ENCODE results near the gene KDM3A. TPM values are rescaled to one million over a fixed set of nuclear protein-coding genes. Genes with fewer than 3 reads are reported as not detected.

The KDM3A gene
- polyA plus RNA-seq, 1 of the 3 experiments (the other 2 are of a cell fraction): 13.7 TPM

DNA sequence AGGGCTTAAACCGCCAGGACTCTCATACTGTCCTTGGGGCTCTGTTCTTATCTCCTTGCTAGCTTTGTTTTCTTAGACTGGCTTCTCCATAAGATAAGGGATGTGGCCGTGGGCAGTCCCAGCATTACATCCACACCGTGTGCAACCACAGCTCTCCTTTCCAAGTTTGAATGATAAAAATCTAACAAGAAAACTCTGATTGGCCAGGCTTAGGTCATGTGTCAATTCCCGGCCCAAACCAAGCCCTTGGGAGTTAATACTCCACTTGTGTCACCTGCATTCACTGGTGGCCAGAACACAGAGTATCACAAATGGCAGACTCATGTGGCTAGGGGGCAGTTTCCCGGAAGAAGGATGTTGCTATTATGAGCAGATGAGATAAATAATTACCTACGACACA is 43.2 kb upstream of the KDM3A start:
- Histone ChIP-seq H3K9me2 (no peaks in the 10 kb centered on the region), H2AFZ (ENCODE audit: low read depth) (no peak overlapping the region), H3K9ac (no peak overlapping the region), H3K79me2 (ENCODE audit: insufficient read depth) (no peaks in the 10 kb centered on the region), H3K4me2 (no peak overlapping the region), H3F3A (replicated peaks; ENCODE audit: insufficient read depth) (no peaks in the 10 kb centered on the region), H3K4me1 (ENCODE audit: control insufficient read depth in 1 of 2, insufficient read depth in 2 of 2, low read depth in 1 of 2, low read length in 1 of 2) (peaks cover 0 to 4% of the 10 kb centered on the region in 2 experiments; a peak in 1 of 4 replicates), H3K4me3 (ENCODE audit: low read depth in 2 of 2, low read length in 1 of 2) (no peak overlapping the region), H4K20me1 (ENCODE audit: insufficient read depth) (no peaks in the 10 kb centered on the region), H3K9me3 (no peaks in the 10 kb centered on the region), H3K27me3 (ENCODE audit: insufficient read depth) (no peaks in the 10 kb centered on the region), H3K36me3 (replicated peaks in 1 of 2; ENCODE audit: control insufficient read depth in 1 of 2, insufficient read depth in 2 of 2, low read length in 1 of 2) (no peaks in the 10 kb centered on the region), H3K27ac (ENCODE audit: low read depth in 2 of 2, low read length in 1 of 2) (no peak overlapping the region)
- POLR2A ChIA-PET: interaction anchor here (2.1 kb wide), 1 partner anchor 43 kb away, joined by 6 read pairs; the partner anchor contains the start of gene KDM3A
- CTCF ChIA-PET: interaction anchor here (0.6 to 0.7 kb wide), 2 partner anchors 24 to 148 kb away, joined by 3 read pairs; no protein-coding TSS in a partner anchor
- 28% methylated on average over 6 of the region's 6 CpGs for WGBS (ENCODE audit: low lambda C conversion rate)
- DNase-seq: peak; percentile 23
- TF ChIP-seq FOXJ3 (CRISPR knock-in tag; IDR thresholded peaks at IDR 0.05): no peak
- TF ChIP-seq EP300 (IDR thresholded peaks at IDR 0.05; ENCODE audit: borderline replicate concordance in 1 of 2, low read depth in 1 of 2, low read length in 1 of 2): no peak
- no peak for TF ChIP-seq POLR2AphosphoS5 (IDR thresholded peaks at IDR 0.05; ENCODE audit: low read depth, low read length)
- TF ChIP-seq, protein P1, sequence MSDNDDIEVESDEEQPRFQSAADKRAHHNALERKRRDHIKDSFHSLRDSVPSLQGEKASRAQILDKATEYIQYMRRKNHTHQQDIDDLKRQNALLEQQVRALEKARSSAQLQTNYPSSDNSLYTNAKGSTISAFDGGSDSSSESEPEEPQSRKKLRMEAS (IDR thresholded peaks at IDR 0.05; ENCODE audit: low read depth): no peak
- TF ChIP-seq, protein P2, sequence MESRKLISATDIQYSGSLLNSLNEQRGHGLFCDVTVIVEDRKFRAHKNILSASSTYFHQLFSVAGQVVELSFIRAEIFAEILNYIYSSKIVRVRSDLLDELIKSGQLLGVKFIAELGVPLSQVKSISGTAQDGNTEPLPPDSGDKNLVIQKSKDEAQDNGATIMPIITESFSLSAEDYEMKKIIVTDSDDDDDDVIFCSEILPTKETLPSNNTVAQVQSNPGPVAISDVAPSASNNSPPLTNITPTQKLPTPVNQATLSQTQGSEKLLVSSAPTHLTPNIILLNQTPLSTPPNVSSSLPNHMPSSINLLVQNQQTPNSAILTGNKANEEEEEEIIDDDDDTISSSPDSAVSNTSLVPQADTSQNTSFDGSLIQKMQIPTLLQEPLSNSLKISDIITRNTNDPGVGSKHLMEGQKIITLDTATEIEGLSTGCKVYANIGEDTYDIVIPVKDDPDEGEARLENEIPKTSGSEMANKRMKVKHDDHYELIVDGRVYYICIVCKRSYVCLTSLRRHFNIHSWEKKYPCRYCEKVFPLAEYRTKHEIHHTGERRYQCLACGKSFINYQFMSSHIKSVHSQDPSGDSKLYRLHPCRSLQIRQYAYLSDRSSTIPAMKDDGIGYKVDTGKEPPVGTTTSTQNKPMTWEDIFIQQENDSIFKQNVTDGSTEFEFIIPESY (IDR thresholded peaks at IDR 0.05; ENCODE audit: borderline replicate concordance, low read depth): no peak
- TF ChIP-seq, protein P3, sequence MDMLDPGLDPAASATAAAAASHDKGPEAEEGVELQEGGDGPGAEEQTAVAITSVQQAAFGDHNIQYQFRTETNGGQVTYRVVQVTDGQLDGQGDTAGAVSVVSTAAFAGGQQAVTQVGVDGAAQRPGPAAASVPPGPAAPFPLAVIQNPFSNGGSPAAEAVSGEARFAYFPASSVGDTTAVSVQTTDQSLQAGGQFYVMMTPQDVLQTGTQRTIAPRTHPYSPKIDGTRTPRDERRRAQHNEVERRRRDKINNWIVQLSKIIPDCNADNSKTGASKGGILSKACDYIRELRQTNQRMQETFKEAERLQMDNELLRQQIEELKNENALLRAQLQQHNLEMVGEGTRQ (IDR thresholded peaks at IDR 0.05; ENCODE audit: borderline replicate concordance, low read depth, low read length): no peak
- no peak for TF ChIP-seq GATA2 (CRISPR knock-in tag; IDR thresholded peaks at IDR 0.05)
- TF ChIP-seq NFIC (IDR thresholded peaks at IDR 0.05; ENCODE audit: borderline replicate concordance): no peak
- no peak for TF ChIP-seq RXRA (IDR thresholded peaks at IDR 0.05; ENCODE audit: borderline replicate concordance, low read depth)
- TF ChIP-seq, protein P4, sequence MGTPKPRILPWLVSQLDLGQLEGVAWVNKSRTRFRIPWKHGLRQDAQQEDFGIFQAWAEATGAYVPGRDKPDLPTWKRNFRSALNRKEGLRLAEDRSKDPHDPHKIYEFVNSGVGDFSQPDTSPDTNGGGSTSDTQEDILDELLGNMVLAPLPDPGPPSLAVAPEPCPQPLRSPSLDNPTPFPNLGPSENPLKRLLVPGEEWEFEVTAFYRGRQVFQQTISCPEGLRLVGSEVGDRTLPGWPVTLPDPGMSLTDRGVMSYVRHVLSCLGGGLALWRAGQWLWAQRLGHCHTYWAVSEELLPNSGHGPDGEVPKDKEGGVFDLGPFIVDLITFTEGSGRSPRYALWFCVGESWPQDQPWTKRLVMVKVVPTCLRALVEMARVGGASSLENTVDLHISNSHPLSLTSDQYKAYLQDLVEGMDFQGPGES (IDR thresholded peaks at IDR 0.05; ENCODE audit: low read depth, low read length): no peak
- TF ChIP-seq RAD21 (IDR thresholded peaks at IDR 0.05; ENCODE audit: low read length): no peak
- TF ChIP-seq RFX5 (IDR thresholded peaks at IDR 0.05; ENCODE audit: low read length): no peak
- no peak for TF ChIP-seq MEF2A (IDR thresholded peaks at IDR 0.05; ENCODE audit: borderline replicate concordance, low read depth)
